Lower lobe of right lung (tissue), 2 donors: ENCODE data around the gene PRRT2. TPM values are rescaled to one million over a fixed set of nuclear protein-coding genes. Genes with fewer than 3 reads are reported as not detected.
"Not testable (repeated sequence)": the region's sequence is repeated elsewhere in the genome, so short reads cannot be mapped to it uniquely, and the experiment has no call there.

ENCODE experiments used
- ATAC-seq, 2 donors: fragments of 200-7000 bp; cut with Tn5 transposase; one replicate each; pipeline ENCODE4 v1.9.1; 2020 to 2022; ENCODE audit warnings: mild to moderate bottlenecking in 2 of 2, moderate library complexity in 2 of 2
- DNase-seq: peaks from one replicate; pipeline ENCODE4 v3.0.0-alpha.2; 2020
- H3K27ac ChIP-seq: fragments of 200-600 bp; one replicate; pipeline ENCODE4 v1.8.0; 2022
- H3K27me3 ChIP-seq: fragments of 200-600 bp; one replicate; pipeline ENCODE4 v1.8.0; 2022; ENCODE audit warnings: low read depth
- H3K36me3 ChIP-seq: fragments of 200-600 bp; one replicate; pipeline ENCODE4 v1.8.0; 2022; ENCODE audit warnings: mild to moderate bottlenecking
- H3K4me1 ChIP-seq: fragments of 200-600 bp; one replicate; pipeline ENCODE4 v1.8.0; 2022
- H3K4me3 ChIP-seq: fragments of 200-600 bp; one replicate; pipeline ENCODE4 v1.8.0; 2022; ENCODE audit warnings: mild to moderate bottlenecking
- H3K9me3 ChIP-seq: fragments of 200-600 bp; one replicate; pipeline ENCODE4 v1.8.0; 2022
- CTCF ChIP-seq: fragments of 200-600 bp; IDR thresholded peaks from one replicate; pipeline ENCODE4 v1.8.0; 2022; ENCODE audit warnings: antibody characterized with exemption, mild to moderate bottlenecking
- intact Hi-C: fragments of 100-400 bp; cut with DNase I; formaldehyde crosslinking; loops from one replicate; pipeline ENCODE4 v1.11.0; 2022
- total RNA-seq: library from RNA; stranded (reverse); fragmentation: NEBNext Ultra II Directional; extraction: Animal tissue kit (Norgen Biotek cat#: 25700); gene quantifications from one replicate; pipeline ENCODE4 v1.2.1, GENCODE V29; 2021
- donor health status: DM: no; HTN: yes; CAD: no; lungs with severe emphysema.

Gene PRRT2
- total RNA-seq, 1 donor from 2014 or later: 3.2 TPM

GRCh38 chr16:29830774-29831173 is 18.8 kb downstream of the PRRT2 start:
- DNase-seq (no peak), ATAC-seq (no peak)
- H3K27me3 ChIP-seq: no peaks in the 10 kb centered on the region
- peaks cover 42% of the 10 kb centered on the region for H3K4me1 ChIP-seq
- no peak overlapping the region for H3K4me3 ChIP-seq
- TF ChIP-seq CTCF: no peak
- H3K36me3 ChIP-seq: peaks cover 67% of the 10 kb centered on the region
- H3K9me3 ChIP-seq: no peaks in the 10 kb centered on the region
- H3K27ac ChIP-seq: no peak overlapping the region
- intact Hi-C loops: no loop called here

GRCh38 chr16:29831490-29831889 is 19.5 kb downstream of the PRRT2 start:
- Histone ChIP-seq H3K4me1 (peaks cover 34% of the 10 kb centered on the region), H3K4me3 (no peak overlapping the region), H3K9me3 (no peaks in the 10 kb centered on the region), H3K27ac (no peak overlapping the region), H3K27me3 (no peaks in the 10 kb centered on the region), H3K36me3 (peaks cover 71% of the 10 kb centered on the region)
- DNase-seq: no peak
- ATAC-seq: no peak
- intact Hi-C loops: no loop called here
- TF ChIP-seq CTCF: no peak

- H3K27me3 ChIP-seq, H3K4me3 ChIP-seq, DNase-seq, ATAC-seq, H3K27ac ChIP-seq, H3K9me3 ChIP-seq, intact Hi-C loops: not testable (repeated sequence)
- H3K4me1 ChIP-seq: peaks cover 18% of the 10 kb centered on the region
- peaks cover 89% of the 10 kb centered on the region for H3K36me3 ChIP-seq
Measured at GRCh38 chr16:29833219-29833618, 21.2 kb downstream of the PRRT2 start.

GRCh38 chr16:29834079-29834478 is 22.1 kb downstream of the PRRT2 start:
- TF ChIP-seq CTCF: no peak
- DNase-seq: no peak
- no peak for ATAC-seq
- Histone ChIP-seq H3K36me3 (peaks cover 97% of the 10 kb centered on the region), H3K27me3 (no peaks in the 10 kb centered on the region), H3K9me3 (no peaks in the 10 kb centered on the region), H3K27ac (no peak overlapping the region), H3K4me1 (peaks cover 9% of the 10 kb centered on the region), H3K4me3 (no peak overlapping the region)
- intact Hi-C loops: no loop called here

GRCh38 chr16:29835926-29836325 is 23.9 kb downstream of the PRRT2 start:
- intact Hi-C loops: no loop called here
- Histone ChIP-seq H3K27ac (no peak overlapping the region), H3K27me3 (no peaks in the 10 kb centered on the region), H3K4me3 (no peak overlapping the region), H3K9me3 (no peaks in the 10 kb centered on the region), H3K4me1 (no peaks in the 10 kb centered on the region), H3K36me3 (peaks cover 100% of the 10 kb centered on the region)
- DNase-seq (no peak), ATAC-seq (no peak)
- no peak for TF ChIP-seq CTCF

- TF ChIP-seq CTCF: no peak
- ATAC-seq: no peak
- no peak for DNase-seq
Measured at GRCh38 chr16:29836623-29837022, 24.6 kb downstream of the PRRT2 start.

More at GRCh38 chr16:29836623-29837022, 24.6 kb downstream of the PRRT2 start:
- no peak overlapping the region for H3K4me3 ChIP-seq
- no peaks in the 10 kb centered on the region for H3K9me3 ChIP-seq
- H3K4me1 ChIP-seq: no peaks in the 10 kb centered on the region
- H3K27ac ChIP-seq: no peak overlapping the region
- no peaks in the 10 kb centered on the region for H3K27me3 ChIP-seq
- H3K36me3 ChIP-seq: peaks cover 100% of the 10 kb centered on the region
- intact Hi-C loops: no loop called here
